ENCODE data around the gene AGK. TPM values are rescaled to one million over a fixed set of nuclear protein-coding genes. Genes with fewer than 3 reads are reported as not detected.

Gene AGK
- total RNA-seq, 4 donors from 2014 or later, result 9.8 to 20.1 (median 14.9) TPM

DNA sequence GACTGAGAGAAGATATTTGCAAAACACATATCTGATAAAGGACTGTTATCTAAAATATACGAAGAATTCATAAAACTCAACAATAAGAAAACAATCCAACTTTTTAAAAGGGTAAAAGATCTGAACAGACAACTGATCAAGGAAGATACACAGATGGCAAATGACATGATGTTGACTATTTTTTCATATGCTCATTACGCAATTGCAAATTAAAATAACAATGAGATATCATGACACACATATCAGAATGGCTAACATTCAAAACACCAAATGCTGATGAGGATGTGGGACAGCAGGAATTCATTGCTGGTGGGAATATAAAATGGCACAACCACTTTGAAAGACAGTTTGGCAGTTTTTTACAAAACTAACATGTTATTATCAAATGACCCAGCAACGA is 141.9 kb downstream of the AGK start:
- 82 to 91% methylated on average over 3 of the region's 3 CpGs for WGBS, 2 donors
- no peak for DNase-seq (ENCODE audit: low spot score in 2 of 2)
- intact Hi-C loops (cut with DNase I; ENCODE audit: low total_unique reads), result no loop called here
- no peak for TF ChIP-seq POLR2A (IDR thresholded peaks at IDR 0.05)
- TF ChIP-seq, protein P1, sequence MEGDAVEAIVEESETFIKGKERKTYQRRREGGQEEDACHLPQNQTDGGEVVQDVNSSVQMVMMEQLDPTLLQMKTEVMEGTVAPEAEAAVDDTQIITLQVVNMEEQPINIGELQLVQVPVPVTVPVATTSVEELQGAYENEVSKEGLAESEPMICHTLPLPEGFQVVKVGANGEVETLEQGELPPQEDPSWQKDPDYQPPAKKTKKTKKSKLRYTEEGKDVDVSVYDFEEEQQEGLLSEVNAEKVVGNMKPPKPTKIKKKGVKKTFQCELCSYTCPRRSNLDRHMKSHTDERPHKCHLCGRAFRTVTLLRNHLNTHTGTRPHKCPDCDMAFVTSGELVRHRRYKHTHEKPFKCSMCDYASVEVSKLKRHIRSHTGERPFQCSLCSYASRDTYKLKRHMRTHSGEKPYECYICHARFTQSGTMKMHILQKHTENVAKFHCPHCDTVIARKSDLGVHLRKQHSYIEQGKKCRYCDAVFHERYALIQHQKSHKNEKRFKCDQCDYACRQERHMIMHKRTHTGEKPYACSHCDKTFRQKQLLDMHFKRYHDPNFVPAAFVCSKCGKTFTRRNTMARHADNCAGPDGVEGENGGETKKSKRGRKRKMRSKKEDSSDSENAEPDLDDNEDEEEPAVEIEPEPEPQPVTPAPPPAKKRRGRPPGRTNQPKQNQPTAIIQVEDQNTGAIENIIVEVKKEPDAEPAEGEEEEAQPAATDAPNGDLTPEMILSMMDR (IDR thresholded peaks at IDR 0.05), result no peak
- no peak overlapping the region for H3K4me3 ChIP-seq (ENCODE audit: low read depth, poor library complexity, severe bottlenecking)

DNA sequence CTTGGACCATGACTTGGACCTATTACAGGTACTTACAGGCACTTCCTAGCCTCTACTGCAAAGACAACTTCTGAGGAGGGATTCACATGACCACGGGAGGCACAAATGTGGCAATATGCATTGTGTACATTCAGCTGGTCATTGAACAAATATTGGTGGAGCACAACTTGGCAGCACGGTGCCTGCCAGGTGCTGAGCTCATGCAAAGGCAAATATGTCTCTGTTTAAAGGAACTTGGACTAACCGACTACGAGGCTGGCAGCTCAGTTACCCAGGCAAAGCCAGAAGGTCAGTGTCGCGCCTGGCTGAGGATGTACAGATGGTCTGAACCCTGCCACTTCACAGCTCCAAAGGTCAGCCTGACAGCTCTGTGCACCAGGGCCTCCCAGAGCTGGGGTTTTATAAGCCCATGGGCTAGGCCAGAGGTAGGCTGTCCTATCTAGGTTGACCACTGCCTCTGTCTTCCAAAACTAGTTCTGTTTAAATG is 144.6 kb downstream of the AGK start:
- DNase-seq (ENCODE audit: low spot score in 2 of 2), result no peak
- TF ChIP-seq POLR2A (IDR thresholded peaks at IDR 0.05), result no peak
- TF ChIP-seq, protein P1 (IDR thresholded peaks at IDR 0.05), result no peak
- 89 to 92% methylated on average over 6 of the region's 6 CpGs for WGBS, 2 donors
- intact Hi-C loops (cut with DNase I; ENCODE audit: low total_unique reads), result no loop called here
- no peak overlapping the region for H3K4me3 ChIP-seq (ENCODE audit: low read depth, poor library complexity, severe bottlenecking)

DNA sequence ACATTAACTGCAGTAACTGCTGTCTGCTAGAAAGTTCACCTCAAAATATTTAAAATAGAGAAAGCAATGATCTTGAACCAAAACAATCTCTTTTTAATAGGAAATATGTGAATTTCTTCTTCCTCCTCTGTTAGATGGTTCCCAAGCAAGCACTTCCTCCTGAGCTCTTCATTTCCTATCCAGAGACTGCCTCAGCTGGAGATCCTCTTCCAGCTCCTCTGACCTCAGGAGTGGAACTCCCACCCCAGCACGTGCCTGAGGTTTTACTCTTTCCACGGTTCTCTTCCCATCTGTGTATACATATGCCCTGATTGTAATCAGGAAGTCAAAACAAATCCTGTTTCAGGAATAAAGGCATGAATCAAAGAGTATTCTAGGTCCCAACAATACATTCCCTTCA is 145.1 kb downstream of the AGK start:
- intact Hi-C loops (cut with DNase I; ENCODE audit: low total_unique reads), result no loop called here
- no peak for TF ChIP-seq POLR2A (IDR thresholded peaks at IDR 0.05)
- TF ChIP-seq, protein P1 (IDR thresholded peaks at IDR 0.05), result no peak
- no peak overlapping the region for H3K4me3 ChIP-seq (ENCODE audit: low read depth, poor library complexity, severe bottlenecking)
- no peak for DNase-seq (ENCODE audit: low spot score in 2 of 2)
- 49 to 56% methylated on average over 2 of the region's 2 CpGs for WGBS, 2 donors

DNA sequence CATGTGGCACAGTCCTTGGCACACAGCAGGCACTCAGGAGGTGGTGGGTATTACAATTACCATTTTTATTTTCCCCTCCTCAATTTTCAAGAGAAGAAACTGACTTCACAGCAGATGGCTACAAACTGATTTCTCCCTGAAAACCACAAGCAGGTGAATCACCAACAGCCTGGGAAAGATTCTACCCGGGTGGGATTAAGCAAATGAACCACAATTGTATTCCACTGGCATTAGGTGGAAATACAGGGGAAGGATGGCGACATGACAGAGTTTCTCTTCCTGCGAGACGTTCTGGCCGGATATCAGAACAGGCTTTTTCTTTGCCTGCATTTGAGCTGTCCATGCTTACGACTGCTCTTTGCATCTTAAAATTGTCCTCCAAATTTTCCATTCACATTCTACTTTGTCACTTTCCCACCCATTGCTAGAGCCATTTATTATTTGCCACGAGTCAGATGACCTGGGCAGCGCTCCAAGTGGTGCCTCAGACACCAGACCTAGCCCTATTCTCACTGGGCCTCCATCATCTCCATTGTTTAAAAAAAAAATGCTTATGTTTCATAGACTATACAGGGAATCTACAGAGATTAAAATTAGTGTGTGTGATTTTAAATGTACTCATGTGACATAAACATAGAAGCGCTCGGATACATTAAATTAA is 146.1 kb downstream of the AGK start:
- TF ChIP-seq, protein P1 (IDR thresholded peaks at IDR 0.05), result no peak
- TF ChIP-seq POLR2A (IDR thresholded peaks at IDR 0.05), result no peak
- no peak overlapping the region for H3K4me3 ChIP-seq (ENCODE audit: low read depth, poor library complexity, severe bottlenecking)
- intact Hi-C loops (cut with DNase I; ENCODE audit: low total_unique reads), result no loop called here
- WGBS, 2 donors, result 79 to 80% methylated on average over 10 of the region's 10 CpGs
- no peak for DNase-seq (ENCODE audit: low spot score in 2 of 2)

DNA sequence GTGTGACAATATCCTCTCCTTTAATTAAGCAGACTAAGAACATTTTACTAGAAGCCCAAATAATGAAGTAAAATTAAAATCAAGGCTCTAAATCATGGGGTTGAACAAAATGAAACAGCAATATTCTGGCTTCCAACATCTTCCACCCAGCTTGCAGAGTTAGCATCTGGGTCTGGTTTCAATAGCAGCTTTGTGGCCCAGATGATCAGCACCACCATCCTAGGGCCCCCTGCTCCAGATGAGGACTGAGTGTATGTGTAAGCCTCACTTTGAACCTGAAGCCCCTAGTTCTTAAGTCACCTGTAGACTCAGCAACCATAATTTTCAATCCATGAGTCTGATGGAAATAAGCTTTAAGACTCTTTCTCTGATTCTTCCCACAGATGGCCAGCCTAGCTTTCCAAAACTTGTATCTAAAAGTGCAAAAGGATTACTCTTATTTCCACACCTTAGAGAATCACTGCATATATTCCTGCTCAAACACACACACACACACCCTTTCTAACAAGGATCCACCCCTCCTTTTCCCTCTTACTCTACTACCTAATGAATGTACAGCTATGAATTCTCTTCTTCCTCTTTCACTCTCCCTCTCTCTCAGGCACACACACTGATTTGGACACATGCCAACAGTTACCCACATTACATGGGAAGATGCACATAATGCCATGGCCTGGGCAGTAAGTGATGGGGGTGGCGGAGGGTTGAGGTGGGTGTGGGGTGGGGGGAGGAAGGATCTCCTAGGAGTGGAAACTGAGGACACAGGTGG is 147.2 kb downstream of the AGK start:
- TF ChIP-seq, protein P1 (IDR thresholded peaks at IDR 0.05), result no peak
- no peak for TF ChIP-seq POLR2A (IDR thresholded peaks at IDR 0.05)
- WGBS, 2 donors, result 80 to 87% methylated on average over 1 of the region's 1 CpG
- intact Hi-C loops (cut with DNase I; ENCODE audit: low total_unique reads), result no loop called here
- no peak for DNase-seq (ENCODE audit: low spot score in 2 of 2)
- no peak overlapping the region for H3K4me3 ChIP-seq (ENCODE audit: low read depth, poor library complexity, severe bottlenecking)

Data from lower leg skin (tissue), 4 donors.